DMS53 (cell line): ENCODE results near the gene NRP1.
A peak's percentile ranks its signal among the peaks of the same experiment; 100 is the strongest.
"Not testable (repeated sequence)": the region's sequence is repeated elsewhere in the genome, so short reads cannot be mapped to it uniquely, and the experiment has no call there.

Experiments used
- DNase-seq: peaks from one replicate; lab custom pipeline; 2025; lab: John Stamatoyannopoulos, UW

NRP1 gene

DNA sequence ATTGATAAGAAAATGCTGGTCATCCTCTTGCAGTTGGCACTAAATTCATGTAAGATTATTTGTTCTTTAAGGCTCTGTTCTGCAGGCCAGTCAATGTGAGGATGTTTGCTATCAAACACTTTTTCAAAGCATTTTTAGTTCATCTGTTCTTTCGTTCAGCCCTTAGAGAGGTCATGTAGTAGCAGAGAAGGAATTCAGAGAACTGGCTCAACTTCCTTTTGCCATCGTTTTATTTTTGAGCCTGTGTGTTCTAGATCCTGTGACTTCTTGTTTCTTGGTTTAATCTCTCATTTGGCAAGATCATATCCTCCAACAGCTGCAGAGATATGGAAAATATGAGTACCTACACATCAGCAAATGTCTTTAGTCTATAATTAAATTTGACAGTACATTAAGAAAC lies 184.3 kb downstream of the NRP1 start:
- DNase-seq = no peak

DNA sequence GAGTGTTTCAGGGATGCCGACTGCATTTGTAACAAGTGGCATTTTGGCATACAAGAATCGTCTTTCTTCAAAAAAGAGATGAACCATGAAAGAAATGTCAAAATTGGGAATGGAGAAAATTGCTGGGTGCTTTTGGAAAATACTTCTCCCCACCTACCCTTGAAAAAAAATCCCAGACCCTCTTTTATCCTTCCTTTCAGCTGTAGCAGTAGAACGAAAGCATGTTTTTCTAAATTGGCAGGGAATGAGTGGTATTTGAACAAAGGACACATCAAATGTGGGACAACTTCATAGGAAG lies 187.5 kb downstream of the NRP1 start:
- DNase-seq = no peak

DNA sequence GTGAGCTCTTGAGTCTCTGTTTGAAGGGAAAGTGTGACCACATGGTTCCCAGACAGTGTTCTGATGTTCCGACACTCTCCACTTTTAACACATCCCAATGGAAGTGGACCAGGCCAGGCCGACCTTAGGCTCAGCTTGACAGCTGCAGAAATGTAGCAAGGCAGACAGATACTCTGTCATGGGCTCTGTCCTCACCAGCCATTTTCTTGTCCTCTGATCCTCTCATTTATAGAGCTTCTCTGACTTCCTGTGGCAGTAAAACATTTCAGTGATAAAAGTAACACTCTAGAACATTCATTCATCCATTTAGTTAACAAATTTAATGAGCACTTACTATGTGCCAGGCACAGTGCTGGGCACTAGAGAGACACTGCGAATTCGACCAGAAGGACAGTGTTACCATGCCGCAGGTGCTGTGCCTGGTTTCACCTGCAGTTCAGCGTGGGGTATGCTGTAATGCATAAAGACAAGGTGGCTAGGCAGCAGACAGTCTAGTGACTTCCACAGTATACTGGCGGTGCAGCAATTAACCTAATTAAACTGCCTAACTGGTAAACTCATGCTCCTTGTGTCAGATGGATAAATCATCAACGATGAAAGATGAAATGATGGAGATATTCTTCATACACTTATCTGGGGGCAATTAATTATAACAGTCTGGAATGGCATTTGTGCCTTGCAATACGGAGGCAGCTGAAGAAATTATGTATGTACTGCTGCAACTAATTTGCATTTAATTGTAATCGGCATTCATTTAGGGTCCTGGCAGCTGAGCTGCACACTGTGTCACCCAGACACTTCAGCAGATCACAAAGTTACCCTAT lies 188.1 kb downstream of the NRP1 start:
- DNase-seq = no peak

DNA sequence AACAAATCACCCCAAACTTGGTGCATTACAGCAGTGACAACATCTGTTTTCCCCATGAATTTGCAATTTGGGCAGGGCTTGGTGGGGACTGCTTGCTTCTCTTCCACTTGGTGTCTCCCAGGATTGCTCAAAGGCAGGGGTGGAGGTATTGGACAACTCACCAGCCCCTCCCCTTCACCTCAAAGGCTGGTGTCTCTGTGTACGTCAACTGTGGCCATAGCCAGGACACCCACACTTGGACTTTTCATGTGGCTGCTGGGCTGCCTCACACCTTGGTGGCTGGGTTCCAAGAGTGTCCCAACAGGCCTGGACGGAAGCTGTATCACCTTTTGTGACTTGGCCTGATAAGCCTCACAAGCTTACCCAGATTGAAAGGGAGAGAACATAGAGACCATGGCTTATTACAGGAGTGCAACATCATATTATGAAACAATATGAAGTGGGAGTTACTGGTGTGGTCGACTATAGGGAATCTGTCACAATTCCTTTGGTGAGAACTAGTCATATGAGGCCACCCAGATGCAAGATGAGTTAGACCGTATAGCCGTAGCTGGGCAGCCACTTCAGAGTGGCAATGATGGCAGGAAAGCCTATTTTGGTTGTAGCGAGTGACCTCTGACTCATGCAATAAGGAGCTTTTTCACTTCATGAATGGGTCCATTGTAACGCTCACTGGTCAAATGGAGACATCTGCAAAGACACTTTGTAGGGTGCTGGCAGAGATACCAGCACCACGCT lies 188.8 kb downstream of the NRP1 start:
- DNase-seq = peak; percentile 10

DNA sequence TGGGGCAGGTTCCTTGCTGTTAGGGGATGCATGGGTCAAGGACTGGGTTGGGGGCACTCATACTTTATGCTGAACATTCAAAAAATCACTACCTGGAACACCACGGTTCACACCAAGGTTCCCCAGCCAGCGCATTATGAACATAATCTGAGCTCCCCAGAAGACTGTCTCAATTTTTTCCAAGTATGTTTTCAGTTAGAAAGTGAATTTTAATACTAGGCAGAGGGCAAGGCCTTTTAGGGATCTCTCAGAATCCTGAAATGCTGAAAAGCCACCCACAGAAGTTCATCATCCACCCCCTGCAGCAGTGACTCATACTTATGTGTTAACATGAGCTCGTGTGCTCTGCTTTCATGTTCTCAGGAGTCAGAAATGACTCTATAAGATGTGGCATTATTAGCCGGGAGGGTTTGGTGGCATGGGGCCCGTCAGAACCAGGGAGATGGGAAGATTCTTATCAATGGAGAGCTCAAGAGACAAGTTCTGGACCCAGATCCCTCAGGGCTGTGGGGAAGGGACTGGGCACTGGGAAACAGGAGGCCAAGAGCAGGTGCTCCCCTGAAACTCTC lies 191.2 kb downstream of the NRP1 start:
- peak; percentile 47 for DNase-seq

DNA sequence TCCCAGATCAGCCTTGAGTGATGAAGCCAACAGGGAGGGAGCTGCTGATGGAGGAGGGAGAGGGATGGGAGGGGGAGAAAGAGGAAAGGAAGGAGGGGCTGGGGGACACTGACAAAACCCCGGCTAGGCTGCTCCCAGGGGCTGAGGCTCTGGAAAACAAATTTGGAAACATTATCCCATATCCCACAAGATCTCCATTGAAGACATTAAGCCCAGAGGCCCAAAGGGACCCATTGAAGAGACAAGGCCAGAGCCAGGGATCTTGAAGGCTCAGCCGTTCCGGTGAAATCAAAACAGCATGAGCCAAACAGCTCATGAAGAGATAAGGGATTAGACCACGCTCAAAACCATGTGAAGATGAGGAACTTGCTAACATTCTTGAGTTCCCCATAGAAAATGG lies 192.2 kb downstream of the NRP1 start:
- no peak for DNase-seq

DNA sequence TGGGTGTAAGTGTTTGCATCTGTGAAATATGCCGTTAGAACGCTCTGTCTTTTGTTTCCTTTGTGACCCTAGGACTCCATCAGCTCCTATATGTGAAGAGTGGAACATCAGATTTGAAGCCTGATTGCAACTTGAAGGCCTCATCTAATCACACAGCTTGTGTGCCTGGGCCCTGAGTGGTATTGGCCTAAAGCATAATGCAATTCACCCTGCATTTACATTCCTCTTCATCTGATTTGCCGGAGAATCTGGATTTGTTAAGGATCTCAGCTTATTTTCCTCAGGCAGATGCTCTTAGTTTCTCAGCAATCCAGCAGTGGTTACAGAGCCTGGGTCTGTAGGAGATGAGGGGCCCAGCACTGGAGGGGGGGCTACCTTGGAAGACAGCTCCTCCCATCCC lies 193.2 kb downstream of the NRP1 start:
- no peak for DNase-seq

DNA sequence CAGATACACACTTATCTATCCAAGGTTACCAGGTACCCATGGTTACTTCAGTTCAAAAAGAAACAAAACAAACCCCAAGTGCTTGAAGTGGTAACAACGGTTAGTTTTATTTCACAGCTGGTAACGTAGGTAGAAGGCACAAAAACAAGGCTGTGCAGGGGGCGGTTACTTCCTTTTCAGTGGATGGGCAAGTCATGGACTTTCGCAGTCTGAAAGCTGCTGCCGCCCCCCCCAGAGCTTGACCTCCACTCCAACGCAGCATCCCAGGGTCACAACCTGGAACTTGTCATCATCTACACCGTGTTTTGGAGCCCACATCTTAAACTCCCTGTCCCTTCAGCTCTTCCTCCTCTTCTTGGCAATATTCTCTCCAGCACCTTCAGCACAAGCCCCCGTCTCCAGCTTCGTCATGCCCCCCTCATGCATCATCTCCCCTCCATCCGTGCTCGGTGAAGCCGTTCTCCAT lies 195.3 kb downstream of the NRP1 start:
- DNase-seq = peak; percentile 70

DNA sequence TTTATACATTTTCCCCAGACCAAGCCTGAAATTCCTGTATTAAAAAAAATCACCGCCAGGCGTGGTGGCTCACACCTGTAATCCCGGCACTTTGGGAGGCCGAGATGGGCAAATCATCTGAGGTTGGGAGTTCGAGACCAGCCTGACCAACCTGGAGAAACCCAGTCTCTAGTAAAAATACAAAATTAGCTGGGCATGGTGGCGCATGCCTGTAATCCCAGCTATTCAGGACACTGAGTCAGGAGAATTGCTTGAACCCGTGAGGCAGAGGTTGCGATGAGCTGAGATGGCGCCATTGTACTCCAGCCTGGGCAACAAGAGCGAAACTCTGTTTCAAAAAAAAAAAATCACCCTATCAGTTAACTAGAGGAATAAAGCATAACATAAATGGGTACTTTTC lies 195.8 kb downstream of the NRP1 start:
- not testable (repeated sequence) for DNase-seq

DNA sequence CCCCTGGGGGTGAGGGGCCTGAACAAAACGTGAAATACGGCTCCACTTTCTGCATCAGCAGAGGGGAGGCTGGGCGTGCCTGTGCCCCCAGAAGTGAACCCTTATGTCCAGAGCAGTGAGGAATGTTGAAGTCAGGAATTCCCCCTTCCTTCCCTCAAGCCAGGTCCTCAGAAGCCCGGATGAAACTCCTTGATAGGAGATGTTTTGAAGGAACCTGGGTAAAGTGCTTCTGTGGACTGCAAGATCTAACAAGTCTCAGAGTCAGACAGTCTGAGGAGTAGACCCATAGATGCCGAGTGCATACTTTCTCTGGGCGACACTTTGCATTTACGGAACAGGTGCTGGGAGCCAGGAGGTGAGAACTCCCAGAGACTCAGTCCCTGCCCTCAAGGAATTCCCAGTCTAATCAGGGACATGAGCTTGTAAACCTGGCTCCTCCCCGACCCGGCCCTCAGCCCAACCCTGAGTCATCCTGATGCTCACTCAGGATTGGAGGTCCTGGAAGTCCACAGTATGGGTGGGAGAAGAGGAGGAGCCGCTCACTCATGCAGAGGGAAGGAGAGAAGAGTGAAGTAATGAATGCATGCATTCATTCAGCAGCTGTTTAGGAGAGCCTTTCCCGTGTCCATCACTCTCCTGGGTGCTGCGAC lies 197.0 kb downstream of the NRP1 start:
- no peak for DNase-seq

DNA sequence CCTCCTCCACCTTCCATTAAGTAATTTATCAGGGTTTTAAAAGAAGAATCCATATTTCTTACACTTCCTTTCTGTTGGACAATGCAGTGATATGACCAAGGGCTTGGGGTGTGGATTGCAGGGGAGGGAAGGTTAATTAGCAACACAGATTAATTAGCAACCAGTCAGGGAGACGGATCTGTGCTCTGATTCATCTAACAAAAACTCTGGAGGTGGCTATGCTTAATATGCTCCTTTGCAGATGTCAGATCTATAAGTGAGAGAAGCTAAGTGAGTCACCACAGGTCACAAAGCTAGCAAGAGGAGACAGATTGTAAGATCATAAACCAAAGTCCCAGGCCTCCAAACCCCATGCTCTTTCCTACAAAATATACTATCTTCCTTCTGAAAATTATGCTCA lies 197.7 kb downstream of the NRP1 start:
- peak; percentile 14 for DNase-seq

DNA sequence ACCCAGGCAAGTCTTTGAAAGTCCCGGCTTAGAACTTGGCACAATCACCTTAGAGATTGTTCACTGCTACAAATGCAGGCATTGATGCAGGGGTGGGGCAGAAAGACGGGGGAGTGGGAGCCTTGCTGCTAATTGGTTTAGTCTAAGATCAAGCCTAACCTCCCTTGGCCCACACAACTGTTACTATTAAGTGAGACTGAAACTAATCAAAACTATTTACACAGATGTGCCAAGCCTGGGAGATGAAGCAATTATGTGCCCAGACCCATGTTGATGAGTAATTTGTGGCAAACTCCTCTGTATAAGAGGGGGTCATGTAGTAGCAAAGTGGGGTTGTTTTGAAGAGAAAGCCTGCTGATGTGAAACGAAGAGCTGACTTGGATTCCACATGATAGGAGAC lies 198.2 kb downstream of the NRP1 start:
- DNase-seq = no peak

DNA sequence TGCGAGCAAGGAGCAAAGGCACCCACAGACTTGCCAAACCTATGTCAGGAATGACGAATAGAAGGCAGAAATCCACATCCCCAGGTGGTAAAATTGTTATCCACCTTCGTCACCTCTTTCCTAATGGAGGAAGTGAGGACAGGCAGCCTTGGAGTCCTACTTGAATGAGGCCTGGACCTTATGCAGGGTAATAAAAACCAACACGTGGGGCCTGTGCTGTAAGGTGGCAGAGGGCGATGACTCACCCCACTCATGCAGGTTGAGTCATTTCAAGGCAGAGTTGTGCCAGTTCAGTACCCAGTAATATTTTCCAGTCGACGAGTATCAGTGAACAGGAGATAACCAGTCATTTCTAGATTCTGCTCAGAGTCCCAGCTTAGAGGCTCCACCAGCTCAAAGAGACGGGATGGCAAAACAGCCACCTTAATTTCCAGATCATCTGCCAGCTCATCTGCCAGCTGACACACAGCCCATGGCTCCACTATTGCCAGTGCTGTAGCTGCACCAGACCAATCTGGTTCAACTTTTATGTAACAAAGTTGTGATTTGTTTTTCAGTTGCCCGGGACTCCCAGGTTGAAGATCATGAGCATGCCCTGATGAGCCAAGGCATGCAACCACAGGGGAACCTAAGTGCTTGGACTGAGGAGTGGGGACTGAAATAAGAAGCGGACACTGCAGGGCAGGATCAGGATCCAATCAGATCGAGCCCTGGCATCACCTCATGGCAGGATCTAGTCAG lies 200.3 kb downstream of the NRP1 start:
- DNase-seq = peak; percentile 99

DNA sequence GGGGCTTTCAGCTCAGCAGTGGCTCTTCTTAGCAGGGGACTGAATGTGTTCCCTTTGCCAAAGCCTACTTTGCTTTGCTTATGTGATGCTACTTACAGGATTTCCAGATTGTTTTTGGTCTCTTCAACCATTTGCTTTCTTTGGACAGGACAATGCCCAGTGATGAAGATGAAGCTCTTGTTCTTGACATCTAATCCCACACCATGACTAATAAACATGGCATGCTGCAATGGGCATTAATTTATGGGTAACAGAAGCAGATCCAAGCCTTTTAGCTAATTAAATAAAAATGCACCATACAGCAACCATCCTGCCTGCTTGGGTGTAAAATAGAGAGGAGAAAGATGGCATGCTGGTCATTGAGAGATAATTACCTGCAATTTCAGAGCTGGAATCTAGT lies 200.9 kb downstream of the NRP1 start:
- DNase-seq = no peak

DNA sequence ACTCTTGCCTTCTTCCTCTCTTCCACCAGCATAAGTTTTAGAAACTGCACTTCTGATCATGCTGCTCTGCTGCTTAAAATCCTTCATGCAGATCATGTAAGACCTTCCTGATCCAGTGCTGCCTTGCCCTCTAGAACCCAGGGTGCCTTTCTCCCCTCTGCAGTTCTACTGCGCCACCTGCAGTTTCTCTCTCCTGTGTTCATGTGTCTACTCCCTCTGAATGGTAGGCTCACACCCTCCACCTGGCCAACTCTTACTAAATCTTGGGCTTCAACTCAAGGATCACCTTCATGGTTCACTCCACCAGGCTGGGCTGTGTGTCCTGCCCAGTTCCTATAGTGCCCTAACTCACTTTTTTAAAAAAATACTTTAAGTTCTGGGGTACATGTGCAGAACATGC lies 201.8 kb downstream of the NRP1 start:
- DNase-seq = peak; percentile 66

DNA sequence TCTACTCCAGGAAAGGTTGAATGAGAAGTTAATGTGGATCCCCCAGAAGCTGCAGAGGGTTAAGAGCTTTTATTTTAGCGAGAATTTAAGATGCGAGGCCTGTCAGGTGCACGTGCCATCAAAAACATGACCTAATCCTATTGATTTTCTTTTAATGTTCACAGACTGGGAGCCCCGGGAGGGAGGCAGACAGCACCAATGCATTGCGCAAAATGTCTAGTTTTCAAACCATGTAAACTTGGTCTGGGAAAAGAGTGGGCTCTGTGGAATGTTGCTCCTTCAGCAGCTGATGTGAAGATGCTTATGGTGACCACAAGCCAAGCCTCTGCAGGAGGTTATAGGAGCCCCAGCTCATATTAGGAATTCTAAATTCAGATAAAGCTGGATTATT lies 204.5 kb downstream of the NRP1 start:
- DNase-seq = no peak

DNA sequence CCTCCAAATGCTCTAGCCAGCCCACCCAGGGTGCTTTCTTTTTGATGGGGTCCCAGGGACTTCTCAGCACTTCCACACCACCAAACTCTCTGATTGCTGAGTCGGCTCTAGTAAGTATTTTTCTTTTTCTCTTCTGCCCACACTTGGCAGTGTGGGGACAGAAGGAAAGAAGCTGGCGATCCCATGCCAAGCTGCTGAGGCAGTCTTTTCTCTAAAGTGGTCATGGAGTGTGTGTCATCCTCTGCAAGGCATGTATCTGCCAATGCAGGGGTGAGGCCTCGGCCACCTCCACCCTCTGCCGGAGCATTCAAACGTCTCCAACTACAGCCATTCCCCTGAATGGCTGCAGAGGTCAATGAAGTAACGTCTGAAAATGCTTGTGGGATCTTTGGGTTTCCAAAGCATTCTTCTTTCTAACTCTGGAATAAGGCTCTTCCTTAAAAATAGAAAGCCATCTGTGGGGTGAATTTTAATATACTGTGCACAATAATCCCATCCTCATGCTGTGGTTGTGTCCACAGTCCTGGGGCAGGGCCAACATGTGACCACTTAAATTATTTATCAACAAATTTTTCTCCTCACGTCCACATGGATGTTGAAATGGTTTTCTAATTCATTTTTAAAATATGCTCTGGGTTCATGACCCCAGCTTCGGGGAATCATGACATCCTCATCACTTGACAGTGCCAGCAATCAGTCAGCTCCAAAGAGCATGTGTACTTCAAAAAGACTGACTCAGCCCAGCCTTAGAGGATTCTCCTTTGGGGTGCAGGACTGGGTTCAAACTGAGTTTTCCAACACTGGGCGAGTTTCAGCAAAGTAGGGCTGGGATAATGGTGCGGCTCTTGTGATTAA lies 205.1 kb downstream of the NRP1 start:
- DNase-seq = no peak

DNA sequence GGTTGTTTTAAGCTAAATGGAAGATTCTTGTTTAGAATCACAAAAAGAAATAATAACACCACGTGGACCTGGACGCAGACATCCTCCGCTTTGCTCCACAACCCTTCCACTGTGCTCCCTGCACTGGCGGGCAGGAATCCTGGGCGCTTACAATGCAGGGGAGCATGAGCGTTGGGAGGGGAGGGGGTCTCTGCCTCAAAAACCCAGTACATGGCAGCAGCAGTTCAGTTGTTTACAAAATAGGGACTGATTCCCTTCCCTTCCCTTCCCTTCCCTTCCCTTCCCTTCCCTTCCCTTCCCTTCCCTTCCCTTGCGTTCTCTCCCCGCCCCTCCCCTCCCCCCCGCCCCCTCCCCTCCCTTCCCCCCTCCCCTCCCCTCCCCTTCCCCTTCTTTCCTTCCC lies 206.8 kb downstream of the NRP1 start:
- DNase-seq = no peak
